HepG2 (cell line): ENCODE results near the gene MMP24OS. TPM values are rescaled to one million over a fixed set of nuclear protein-coding genes. Genes with fewer than 3 reads are reported as not detected.

ENCODE experiments used
- CBFB ChIP-seq: sonication (generic); formaldehyde crosslinking; IDR thresholded peaks from 2 replicates; pipeline ENCODE4 v1.4.0; 2020; ENCODE audit warnings: missing genetic modification reagents
- CREB1 ChIP-seq, 2 experiments: fragments of 450-650 bp in 1 of 2; IDR thresholded peaks; 2 replicates each; pipeline ENCODE4 v1.6.1; 2016 to 2017; ENCODE audit warnings: control low read depth in 1 of 2, mild to moderate bottlenecking in 1 of 2, missing compliant biosample characterization in 1 of 2, missing genetic modification characterization in 1 of 2
- ETV6 ChIP-seq: sonication (generic); formaldehyde crosslinking; conservative IDR thresholded peaks from 2 replicates; pipeline ENCODE4 v1.4.0; 2020; ENCODE audit warnings: missing genetic modification reagents
- FOXK2 ChIP-seq: fragments of 450-650 bp; IDR thresholded peaks from 2 replicates; pipeline ENCODE4 v1.6.1; 2016
- GLI4 ChIP-seq: sonication (generic); formaldehyde crosslinking; IDR thresholded peaks from 2 replicates; pipeline ENCODE4 v1.5.1; 2020; ENCODE audit warnings: missing genetic modification reagents, mild to moderate bottlenecking, moderate library complexity, borderline replicate concordance
- HMGA1 ChIP-seq: sonication (generic); formaldehyde crosslinking; conservative IDR thresholded peaks from 2 replicates; pipeline ENCODE4 v1.4.0; 2020; ENCODE audit warnings: missing genetic modification reagents
- KDM4B ChIP-seq: sonication (generic); formaldehyde crosslinking; IDR thresholded peaks from 2 replicates; pipeline ENCODE4 v1.4.0; 2020; ENCODE audit warnings: missing genetic modification reagents
- MAFG ChIP-seq: sonication (generic); formaldehyde crosslinking; IDR thresholded peaks from 2 replicates; pipeline ENCODE4 v1.5.1; 2020; ENCODE audit warnings: mild to moderate bottlenecking, missing genetic modification reagents
- SMAD3 ChIP-seq: sonication (generic); formaldehyde crosslinking; IDR thresholded peaks from 2 replicates; pipeline ENCODE4 v1.4.0; 2020; ENCODE audit warnings: missing genetic modification reagents
- SPEN ChIP-seq: sonication (generic); formaldehyde crosslinking; IDR thresholded peaks from 2 replicates; pipeline ENCODE4 v1.5.1; 2020; ENCODE audit warnings: low read depth, mild to moderate bottlenecking, missing genetic modification reagents
- THAP11 ChIP-seq: IDR thresholded peaks from 2 replicates; pipeline ENCODE4 v1.6.1; 2016; ENCODE audit warnings: missing biosample characterization, missing genetic modification reagents
- ZMAT3 ChIP-seq: sonication (generic); formaldehyde crosslinking; conservative IDR thresholded peaks from 2 replicates; pipeline ENCODE4 v1.7.0; 2021; ENCODE audit warnings: missing genetic modification reagents
- ZNF143 ChIP-seq: sonication (generic); formaldehyde crosslinking; IDR thresholded peaks from 2 replicates; pipeline ENCODE4 v1.4.0; 2020; ENCODE audit warnings: missing genetic modification reagents
- ZNF333 ChIP-seq: sonication (generic); formaldehyde crosslinking; IDR thresholded peaks from 2 replicates; pipeline ENCODE4 v1.4.0; 2020; ENCODE audit warnings: mild to moderate bottlenecking, missing genetic modification reagents, borderline replicate concordance
- ZNF672 ChIP-seq: sonication (generic); formaldehyde crosslinking; IDR thresholded peaks from 2 replicates; pipeline ENCODE4 v1.8.1; 2022; ENCODE audit warnings: missing genetic modification reagents
- ZNF790 ChIP-seq: sonication (generic); formaldehyde crosslinking; IDR thresholded peaks from 2 replicates; pipeline ENCODE4 v1.8.0; 2022; ENCODE audit warnings: missing genetic modification reagents, mild to moderate bottlenecking, borderline replicate concordance
- ZSCAN21 ChIP-seq: sonication (generic); formaldehyde crosslinking; IDR thresholded peaks from 2 replicates; pipeline ENCODE4 v1.8.0; 2022; ENCODE audit warnings: mild to moderate bottlenecking, missing genetic modification reagents, moderate library complexity, borderline replicate concordance
- polyA plus RNA-seq, 8 experiments: library from polyadenylated mRNA; depleted of rRNA in 3 of 8; stranded (reverse) in 7 of 8; unstranded in 1 of 8; fragments of >200 nt; fragmentation: Illumina TruSeq in 4 of 8; extraction: Trizol in 4 of 8; gene quantifications; 2 replicates each; pipeline versions ENCODE4 v1.2.1 to v1.2.3, GENCODE V29; 2011 to 2016; ENCODE audit warnings: low read depth in 4 of 8, missing spikeins in 1 of 8, mixed read lengths in 1 of 8; ENCODE audit not compliant: insufficient read depth in 1 of 8
- total RNA-seq, 5 experiments: library from RNA; depleted of rRNA; stranded (reverse); fragments of >200 nt; fragmentation: Illumina TruSeq; extraction: Trizol; gene quantifications; 2 replicates each; pipeline ENCODE4 v1.2.3, GENCODE V29; 2016; ENCODE audit warnings: low read depth in 1 of 5
- TF ChIP-seq, protein P1 (sequence below): sonication (generic); formaldehyde crosslinking; IDR thresholded peaks from 2 replicates; pipeline ENCODE4 v1.8.0; 2022; ENCODE audit warnings: low read depth, missing genetic modification reagents
- TF ChIP-seq, protein P2 (sequence below): sonication (generic); formaldehyde crosslinking; IDR thresholded peaks from 2 replicates; pipeline ENCODE4 v1.8.0; 2022; ENCODE audit warnings: mild to moderate bottlenecking, missing genetic modification reagents
- TF ChIP-seq, protein P3 (sequence below): IDR thresholded peaks from 2 replicates; pipeline ENCODE4 v1.6.1; 2012; ENCODE audit warnings: inconsistent platforms
- TF ChIP-seq, protein P4 (sequence below): sonication (generic); formaldehyde crosslinking; IDR thresholded peaks from 2 replicates; pipeline ENCODE4 v1.4.0; 2020; ENCODE audit warnings: missing genetic modification reagents
- TF ChIP-seq, protein P5 (sequence below): sonication (generic); formaldehyde crosslinking; IDR thresholded peaks from 2 replicates; pipeline ENCODE4 v1.4.0; 2020; ENCODE audit warnings: missing genetic modification reagents

Gene MMP24OS
- total and polyA plus RNA-seq, 2 of the 13 experiments (the other 11 are each of a cell fraction or from before 2014, with no cell fraction given) = 6.0 to 8.5 TPM

DNA sequence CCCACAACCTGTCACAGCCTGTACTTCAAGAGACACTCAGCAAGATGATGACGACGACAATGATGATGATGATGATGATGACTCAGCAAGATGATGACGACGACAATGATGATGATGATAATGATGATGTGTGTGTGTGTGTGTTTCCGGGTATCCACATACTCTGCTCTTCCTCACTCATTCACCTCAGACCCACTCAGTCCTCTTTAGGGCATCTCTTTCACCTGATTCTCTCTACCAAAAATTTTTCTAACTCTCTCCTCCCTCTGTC, 7.8 kb upstream of the MMP24OS start (continued):
- TF ChIP-seq CBFB (CRISPR knock-in tag) = 0 out of 2 replicates have a peak, but pooled peaks have one; percentile 23
- 0 out of 2 replicates have a peak, but pooled peaks have one; percentile 23 for TF ChIP-seq ETV6 (CRISPR knock-in tag)
- TF ChIP-seq, protein P1, sequence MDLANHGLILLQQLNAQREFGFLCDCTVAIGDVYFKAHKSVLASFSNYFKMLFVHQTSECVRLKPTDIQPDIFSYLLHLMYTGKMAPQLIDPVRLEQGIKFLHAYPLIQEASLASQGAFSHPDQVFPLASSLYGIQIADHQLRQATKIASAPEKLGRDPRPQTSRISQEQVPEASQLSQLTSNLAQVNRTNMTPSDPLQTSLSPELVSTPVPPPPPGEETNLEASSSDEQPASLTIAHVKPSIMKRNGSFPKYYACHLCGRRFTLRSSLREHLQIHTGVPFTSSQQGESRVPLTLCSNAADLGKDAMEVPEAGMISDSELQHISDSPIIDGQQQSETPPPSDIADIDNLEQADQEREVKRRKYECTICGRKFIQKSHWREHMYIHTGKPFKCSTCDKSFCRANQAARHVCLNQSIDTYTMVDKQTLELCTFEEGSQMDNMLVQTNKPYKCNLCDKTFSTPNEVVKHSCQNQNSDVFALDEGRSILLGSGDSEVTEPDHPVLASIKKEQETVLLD (CRISPR knock-in tag) = no peak
- no peak for TF ChIP-seq HMGA1 (CRISPR knock-in tag)
- TF ChIP-seq KDM4B (CRISPR knock-in tag) = no peak
- TF ChIP-seq, protein P2, sequence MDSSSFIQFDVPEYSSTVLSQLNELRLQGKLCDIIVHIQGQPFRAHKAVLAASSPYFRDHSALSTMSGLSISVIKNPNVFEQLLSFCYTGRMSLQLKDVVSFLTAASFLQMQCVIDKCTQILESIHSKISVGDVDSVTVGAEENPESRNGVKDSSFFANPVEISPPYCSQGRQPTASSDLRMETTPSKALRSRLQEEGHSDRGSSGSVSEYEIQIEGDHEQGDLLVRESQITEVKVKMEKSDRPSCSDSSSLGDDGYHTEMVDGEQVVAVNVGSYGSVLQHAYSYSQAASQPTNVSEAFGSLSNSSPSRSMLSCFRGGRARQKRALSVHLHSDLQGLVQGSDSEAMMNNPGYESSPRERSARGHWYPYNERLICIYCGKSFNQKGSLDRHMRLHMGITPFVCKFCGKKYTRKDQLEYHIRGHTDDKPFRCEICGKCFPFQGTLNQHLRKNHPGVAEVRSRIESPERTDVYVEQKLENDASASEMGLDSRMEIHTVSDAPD (CRISPR knock-in tag) = no peak
- TF ChIP-seq ZNF672 (CRISPR knock-in tag) = no peak
- no peak for TF ChIP-seq THAP11
- TF ChIP-seq GLI4 (CRISPR knock-in tag) = no peak
- TF ChIP-seq MAFG = peak; percentile 85; the same call in 1 of the 2 replicates
- TF ChIP-seq, protein P3, sequence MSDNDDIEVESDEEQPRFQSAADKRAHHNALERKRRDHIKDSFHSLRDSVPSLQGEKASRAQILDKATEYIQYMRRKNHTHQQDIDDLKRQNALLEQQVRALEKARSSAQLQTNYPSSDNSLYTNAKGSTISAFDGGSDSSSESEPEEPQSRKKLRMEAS = no peak
- TF ChIP-seq ZNF333 (CRISPR knock-in tag) = no peak
- peak; percentile 99 for TF ChIP-seq CREB1 (IDR thresholded peaks at IDR 0.05)
- TF ChIP-seq CREB1 (CRISPR knock-in tag; IDR thresholded peaks at IDR 0.05) = no peak
- peak; percentile 52; the same call in 1 of the 2 replicates for TF ChIP-seq FOXK2
- no peak for TF ChIP-seq ZNF790 (CRISPR knock-in tag)
- TF ChIP-seq ZSCAN21 (CRISPR knock-in tag) = no peak
- no peak for TF ChIP-seq ZMAT3
- TF ChIP-seq, protein P4, sequence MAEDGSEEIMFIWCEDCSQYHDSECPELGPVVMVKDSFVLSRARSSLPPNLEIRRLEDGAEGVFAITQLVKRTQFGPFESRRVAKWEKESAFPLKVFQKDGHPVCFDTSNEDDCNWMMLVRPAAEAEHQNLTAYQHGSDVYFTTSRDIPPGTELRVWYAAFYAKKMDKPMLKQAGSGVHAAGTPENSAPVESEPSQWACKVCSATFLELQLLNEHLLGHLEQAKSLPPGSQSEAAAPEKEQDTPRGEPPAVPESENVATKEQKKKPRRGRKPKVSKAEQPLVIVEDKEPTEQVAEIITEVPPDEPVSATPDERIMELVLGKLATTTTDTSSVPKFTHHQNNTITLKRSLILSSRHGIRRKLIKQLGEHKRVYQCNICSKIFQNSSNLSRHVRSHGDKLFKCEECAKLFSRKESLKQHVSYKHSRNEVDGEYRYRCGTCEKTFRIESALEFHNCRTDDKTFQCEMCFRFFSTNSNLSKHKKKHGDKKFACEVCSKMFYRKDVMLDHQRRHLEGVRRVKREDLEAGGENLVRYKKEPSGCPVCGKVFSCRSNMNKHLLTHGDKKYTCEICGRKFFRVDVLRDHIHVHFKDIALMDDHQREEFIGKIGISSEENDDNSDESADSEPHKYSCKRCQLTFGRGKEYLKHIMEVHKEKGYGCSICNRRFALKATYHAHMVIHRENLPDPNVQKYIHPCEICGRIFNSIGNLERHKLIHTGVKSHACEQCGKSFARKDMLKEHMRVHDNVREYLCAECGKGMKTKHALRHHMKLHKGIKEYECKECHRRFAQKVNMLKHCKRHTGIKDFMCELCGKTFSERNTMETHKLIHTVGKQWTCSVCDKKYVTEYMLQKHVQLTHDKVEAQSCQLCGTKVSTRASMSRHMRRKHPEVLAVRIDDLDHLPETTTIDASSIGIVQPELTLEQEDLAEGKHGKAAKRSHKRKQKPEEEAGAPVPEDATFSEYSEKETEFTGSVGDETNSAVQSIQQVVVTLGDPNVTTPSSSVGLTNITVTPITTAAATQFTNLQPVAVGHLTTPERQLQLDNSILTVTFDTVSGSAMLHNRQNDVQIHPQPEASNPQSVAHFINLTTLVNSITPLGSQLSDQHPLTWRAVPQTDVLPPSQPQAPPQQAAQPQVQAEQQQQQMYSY (CRISPR knock-in tag) = 0 out of 2 replicates have a peak, but pooled peaks have one; percentile 17
- no peak for TF ChIP-seq ZNF143 (CRISPR knock-in tag)
- TF ChIP-seq, protein P5, sequence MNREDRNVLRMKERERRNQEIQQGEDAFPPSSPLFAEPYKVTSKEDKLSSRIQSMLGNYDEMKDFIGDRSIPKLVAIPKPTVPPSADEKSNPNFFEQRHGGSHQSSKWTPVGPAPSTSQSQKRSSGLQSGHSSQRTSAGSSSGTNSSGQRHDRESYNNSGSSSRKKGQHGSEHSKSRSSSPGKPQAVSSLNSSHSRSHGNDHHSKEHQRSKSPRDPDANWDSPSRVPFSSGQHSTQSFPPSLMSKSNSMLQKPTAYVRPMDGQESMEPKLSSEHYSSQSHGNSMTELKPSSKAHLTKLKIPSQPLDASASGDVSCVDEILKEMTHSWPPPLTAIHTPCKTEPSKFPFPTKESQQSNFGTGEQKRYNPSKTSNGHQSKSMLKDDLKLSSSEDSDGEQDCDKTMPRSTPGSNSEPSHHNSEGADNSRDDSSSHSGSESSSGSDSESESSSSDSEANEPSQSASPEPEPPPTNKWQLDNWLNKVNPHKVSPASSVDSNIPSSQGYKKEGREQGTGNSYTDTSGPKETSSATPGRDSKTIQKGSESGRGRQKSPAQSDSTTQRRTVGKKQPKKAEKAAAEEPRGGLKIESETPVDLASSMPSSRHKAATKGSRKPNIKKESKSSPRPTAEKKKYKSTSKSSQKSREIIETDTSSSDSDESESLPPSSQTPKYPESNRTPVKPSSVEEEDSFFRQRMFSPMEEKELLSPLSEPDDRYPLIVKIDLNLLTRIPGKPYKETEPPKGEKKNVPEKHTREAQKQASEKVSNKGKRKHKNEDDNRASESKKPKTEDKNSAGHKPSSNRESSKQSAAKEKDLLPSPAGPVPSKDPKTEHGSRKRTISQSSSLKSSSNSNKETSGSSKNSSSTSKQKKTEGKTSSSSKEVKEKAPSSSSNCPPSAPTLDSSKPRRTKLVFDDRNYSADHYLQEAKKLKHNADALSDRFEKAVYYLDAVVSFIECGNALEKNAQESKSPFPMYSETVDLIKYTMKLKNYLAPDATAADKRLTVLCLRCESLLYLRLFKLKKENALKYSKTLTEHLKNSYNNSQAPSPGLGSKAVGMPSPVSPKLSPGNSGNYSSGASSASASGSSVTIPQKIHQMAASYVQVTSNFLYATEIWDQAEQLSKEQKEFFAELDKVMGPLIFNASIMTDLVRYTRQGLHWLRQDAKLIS (CRISPR knock-in tag) = no peak; the same call in 1 of the 2 replicates
- TF ChIP-seq SPEN = 0 out of 2 replicates have a peak, but pooled peaks have one; percentile 9
- no peak for TF ChIP-seq SMAD3 (CRISPR knock-in tag)
